ENCODE data around the gene TRIO.

DNA sequence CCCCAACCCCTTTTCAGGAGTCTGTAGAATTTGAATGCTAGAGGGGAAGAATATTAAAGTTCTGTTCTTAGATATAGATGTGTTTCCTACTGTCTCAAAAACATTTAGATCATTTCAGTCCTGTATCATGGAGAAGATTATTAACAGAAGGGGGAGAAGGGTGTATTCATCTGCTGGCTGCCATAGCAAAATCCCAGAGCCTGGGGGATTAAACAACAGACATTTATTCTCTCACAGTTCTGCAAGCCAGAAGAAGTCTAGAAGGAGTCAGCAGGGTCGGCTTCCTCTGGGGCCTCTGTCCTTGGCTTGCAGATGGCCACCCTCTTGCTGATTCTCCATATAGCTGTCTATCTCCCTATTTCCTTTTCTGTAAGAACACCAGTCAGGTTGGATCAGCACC lies 288.4 kb downstream of the TRIO start:
- TF ChIP-seq, protein P1, sequence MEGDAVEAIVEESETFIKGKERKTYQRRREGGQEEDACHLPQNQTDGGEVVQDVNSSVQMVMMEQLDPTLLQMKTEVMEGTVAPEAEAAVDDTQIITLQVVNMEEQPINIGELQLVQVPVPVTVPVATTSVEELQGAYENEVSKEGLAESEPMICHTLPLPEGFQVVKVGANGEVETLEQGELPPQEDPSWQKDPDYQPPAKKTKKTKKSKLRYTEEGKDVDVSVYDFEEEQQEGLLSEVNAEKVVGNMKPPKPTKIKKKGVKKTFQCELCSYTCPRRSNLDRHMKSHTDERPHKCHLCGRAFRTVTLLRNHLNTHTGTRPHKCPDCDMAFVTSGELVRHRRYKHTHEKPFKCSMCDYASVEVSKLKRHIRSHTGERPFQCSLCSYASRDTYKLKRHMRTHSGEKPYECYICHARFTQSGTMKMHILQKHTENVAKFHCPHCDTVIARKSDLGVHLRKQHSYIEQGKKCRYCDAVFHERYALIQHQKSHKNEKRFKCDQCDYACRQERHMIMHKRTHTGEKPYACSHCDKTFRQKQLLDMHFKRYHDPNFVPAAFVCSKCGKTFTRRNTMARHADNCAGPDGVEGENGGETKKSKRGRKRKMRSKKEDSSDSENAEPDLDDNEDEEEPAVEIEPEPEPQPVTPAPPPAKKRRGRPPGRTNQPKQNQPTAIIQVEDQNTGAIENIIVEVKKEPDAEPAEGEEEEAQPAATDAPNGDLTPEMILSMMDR (IDR thresholded peaks at IDR 0.05): no peak
- no peak for TF ChIP-seq GATA2 (CRISPR knock-in tag; IDR thresholded peaks at IDR 0.05)
